ENCODE results near the gene PEX7. TPM values are rescaled to one million over a fixed set of nuclear protein-coding genes. Genes with fewer than 3 reads are reported as not detected.

PEX7 gene
- total and polyA plus RNA-seq, 10 of the 15 experiments (the other 5 are each of a cell fraction or from before 2014, with no cell fraction given) = 0.58 to 12.4 (median 8.8) TPM

DNA sequence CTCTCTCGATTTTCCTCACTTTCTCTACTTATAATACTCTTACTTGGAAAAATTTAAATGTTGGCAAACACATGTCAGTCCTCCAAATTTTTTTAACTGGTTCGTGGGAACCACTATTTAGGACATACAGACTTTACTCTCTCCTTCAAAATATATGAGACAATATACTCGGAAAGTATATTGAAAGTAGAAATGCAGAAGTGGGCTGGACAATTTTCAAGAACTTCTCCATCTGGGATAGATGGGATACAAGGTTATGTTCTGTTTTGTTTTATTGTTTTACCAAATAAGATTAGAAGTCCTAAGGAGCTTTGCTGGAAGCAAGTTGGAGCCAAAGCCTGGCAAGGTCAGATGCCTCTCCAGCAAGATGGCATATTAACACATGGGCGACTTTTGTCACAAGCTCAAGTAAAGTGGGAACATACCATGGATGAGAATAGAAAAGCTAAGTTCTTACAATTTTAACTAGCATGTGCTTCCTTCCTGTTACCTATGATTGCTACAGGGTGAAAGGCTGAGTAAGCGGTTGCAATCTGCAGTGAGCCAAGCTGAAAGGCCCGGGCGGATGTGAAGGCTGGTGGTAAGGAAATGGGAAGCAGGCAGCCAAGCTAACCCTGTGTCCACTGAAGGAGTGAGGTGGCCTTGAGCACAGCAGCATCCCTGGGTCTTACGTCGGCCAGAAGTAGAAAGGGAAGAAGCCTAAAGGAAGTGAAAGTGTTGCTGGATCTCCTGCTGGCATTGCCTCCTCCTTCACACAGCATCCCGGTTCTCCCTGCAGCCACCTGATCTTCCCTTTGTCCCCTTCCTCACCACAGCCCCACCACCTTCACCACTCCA lies 37.3 kb upstream of the PEX7 start (continued):
- TF ChIP-seq, protein P1, sequence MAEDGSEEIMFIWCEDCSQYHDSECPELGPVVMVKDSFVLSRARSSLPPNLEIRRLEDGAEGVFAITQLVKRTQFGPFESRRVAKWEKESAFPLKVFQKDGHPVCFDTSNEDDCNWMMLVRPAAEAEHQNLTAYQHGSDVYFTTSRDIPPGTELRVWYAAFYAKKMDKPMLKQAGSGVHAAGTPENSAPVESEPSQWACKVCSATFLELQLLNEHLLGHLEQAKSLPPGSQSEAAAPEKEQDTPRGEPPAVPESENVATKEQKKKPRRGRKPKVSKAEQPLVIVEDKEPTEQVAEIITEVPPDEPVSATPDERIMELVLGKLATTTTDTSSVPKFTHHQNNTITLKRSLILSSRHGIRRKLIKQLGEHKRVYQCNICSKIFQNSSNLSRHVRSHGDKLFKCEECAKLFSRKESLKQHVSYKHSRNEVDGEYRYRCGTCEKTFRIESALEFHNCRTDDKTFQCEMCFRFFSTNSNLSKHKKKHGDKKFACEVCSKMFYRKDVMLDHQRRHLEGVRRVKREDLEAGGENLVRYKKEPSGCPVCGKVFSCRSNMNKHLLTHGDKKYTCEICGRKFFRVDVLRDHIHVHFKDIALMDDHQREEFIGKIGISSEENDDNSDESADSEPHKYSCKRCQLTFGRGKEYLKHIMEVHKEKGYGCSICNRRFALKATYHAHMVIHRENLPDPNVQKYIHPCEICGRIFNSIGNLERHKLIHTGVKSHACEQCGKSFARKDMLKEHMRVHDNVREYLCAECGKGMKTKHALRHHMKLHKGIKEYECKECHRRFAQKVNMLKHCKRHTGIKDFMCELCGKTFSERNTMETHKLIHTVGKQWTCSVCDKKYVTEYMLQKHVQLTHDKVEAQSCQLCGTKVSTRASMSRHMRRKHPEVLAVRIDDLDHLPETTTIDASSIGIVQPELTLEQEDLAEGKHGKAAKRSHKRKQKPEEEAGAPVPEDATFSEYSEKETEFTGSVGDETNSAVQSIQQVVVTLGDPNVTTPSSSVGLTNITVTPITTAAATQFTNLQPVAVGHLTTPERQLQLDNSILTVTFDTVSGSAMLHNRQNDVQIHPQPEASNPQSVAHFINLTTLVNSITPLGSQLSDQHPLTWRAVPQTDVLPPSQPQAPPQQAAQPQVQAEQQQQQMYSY (CRISPR knock-in tag; IDR thresholded peaks at IDR 0.05) = no peak
- peak; percentile 84 for TF ChIP-seq EED (IDR thresholded peaks at IDR 0.05; ENCODE audit: low read depth)
- TF ChIP-seq MTA3 (IDR thresholded peaks at IDR 0.05; ENCODE audit: borderline replicate concordance, low read length) = no peak
- TF ChIP-seq MYC (IDR thresholded peaks at IDR 0.05; ENCODE audit: insufficient read depth, insufficient read length, insufficient replicate concordance, low read length, severe bottlenecking) = no peak
- peak; percentile 18; the same call in 1 of the 2 replicates for TF ChIP-seq RUNX3 (IDR thresholded peaks at IDR 0.05; ENCODE audit: low read length)
- TF ChIP-seq TAF1 (IDR thresholded peaks at IDR 0.05; ENCODE audit: borderline replicate concordance, low read depth, low read length) = peak; percentile 39; the same call in 1 of the 2 replicates
- TF ChIP-seq CHD1 (IDR thresholded peaks at IDR 0.05; ENCODE audit: low read depth, low read length) = no peak
- no peak for TF ChIP-seq CBX5 (IDR thresholded peaks at IDR 0.05; ENCODE audit: low read depth)
- TF ChIP-seq SIX5 (IDR thresholded peaks at IDR 0.05; ENCODE audit: low read depth, low read length, severe bottlenecking) = no peak
- TF ChIP-seq PAX8 (IDR thresholded peaks at IDR 0.05) = no peak
- TF ChIP-seq, protein P2, sequence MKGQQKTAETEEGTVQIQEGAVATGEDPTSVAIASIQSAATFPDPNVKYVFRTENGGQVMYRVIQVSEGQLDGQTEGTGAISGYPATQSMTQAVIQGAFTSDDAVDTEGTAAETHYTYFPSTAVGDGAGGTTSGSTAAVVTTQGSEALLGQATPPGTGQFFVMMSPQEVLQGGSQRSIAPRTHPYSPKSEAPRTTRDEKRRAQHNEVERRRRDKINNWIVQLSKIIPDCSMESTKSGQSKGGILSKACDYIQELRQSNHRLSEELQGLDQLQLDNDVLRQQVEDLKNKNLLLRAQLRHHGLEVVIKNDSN (IDR thresholded peaks at IDR 0.05; ENCODE audit: borderline replicate concordance, extremely low read length, insufficient read depth, low read depth, low read length) = no peak
- peak; percentile 28; the same call in 1 of the 2 replicates for TF ChIP-seq PML (IDR thresholded peaks at IDR 0.05; ENCODE audit: low read length)
- no peak for TF ChIP-seq RAD51 (IDR thresholded peaks at IDR 0.05)
- TF ChIP-seq FOXK2 (IDR thresholded peaks at IDR 0.05) = no peak
- 0 out of 2 replicates have a peak, but pooled peaks have one; percentile 25 for TF ChIP-seq TCF3 (IDR thresholded peaks at IDR 0.05; ENCODE audit: borderline replicate concordance, insufficient read depth, low read depth, low read length)
- TF ChIP-seq, protein P3, sequence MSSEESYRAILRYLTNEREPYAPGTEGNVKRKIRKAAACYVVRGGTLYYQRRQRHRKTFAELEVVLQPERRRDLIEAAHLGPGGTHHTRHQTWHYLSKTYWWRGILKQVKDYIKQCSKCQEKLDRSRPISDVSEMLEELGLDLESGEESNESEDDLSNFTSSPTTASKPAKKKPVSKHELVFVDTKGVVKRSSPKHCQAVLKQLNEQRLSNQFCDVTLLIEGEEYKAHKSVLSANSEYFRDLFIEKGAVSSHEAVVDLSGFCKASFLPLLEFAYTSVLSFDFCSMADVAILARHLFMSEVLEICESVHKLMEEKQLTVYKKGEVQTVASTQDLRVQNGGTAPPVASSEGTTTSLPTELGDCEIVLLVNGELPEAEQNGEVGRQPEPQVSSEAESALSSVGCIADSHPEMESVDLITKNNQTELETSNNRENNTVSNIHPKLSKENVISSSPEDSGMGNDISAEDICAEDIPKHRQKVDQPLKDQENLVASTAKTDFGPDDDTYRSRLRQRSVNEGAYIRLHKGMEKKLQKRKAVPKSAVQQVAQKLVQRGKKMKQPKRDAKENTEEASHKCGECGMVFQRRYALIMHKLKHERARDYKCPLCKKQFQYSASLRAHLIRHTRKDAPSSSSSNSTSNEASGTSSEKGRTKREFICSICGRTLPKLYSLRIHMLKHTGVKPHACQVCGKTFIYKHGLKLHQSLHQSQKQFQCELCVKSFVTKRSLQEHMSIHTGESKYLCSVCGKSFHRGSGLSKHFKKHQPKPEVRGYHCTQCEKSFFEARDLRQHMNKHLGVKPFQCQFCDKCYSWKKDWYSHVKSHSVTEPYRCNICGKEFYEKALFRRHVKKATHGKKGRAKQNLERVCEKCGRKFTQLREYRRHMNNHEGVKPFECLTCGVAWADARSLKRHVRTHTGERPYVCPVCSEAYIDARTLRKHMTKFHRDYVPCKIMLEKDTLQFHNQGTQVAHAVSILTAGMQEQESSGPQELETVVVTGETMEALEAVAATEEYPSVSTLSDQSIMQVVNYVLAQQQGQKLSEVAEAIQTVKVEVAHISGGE (CRISPR knock-in tag; IDR thresholded peaks at IDR 0.05) = no peak
- no peak for TF ChIP-seq NFYA (IDR thresholded peaks at IDR 0.05; ENCODE audit: borderline replicate concordance, low read depth, low read length)
- TF ChIP-seq FOXM1 (IDR thresholded peaks at IDR 0.05; ENCODE audit: low read depth, low read length) = no peak
- TF ChIP-seq, protein P4, sequence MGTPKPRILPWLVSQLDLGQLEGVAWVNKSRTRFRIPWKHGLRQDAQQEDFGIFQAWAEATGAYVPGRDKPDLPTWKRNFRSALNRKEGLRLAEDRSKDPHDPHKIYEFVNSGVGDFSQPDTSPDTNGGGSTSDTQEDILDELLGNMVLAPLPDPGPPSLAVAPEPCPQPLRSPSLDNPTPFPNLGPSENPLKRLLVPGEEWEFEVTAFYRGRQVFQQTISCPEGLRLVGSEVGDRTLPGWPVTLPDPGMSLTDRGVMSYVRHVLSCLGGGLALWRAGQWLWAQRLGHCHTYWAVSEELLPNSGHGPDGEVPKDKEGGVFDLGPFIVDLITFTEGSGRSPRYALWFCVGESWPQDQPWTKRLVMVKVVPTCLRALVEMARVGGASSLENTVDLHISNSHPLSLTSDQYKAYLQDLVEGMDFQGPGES (IDR thresholded peaks at IDR 0.05) = no peak
- TF ChIP-seq BHLHE40 (IDR thresholded peaks at IDR 0.05; ENCODE audit: borderline replicate concordance in 1 of 2, low read depth in 2 of 2, low read length in 1 of 2) = no peak
